IPS-15b (cell line): ENCODE data around the gene SLX9.

Experiments used
- H3K27me3 ChIP-seq: one replicate; pipeline ENCODE4 v1.6.1; 2013; ENCODE audit warnings: low read length; ENCODE audit not compliant: control insufficient read depth, insufficient read depth
- H3K36me3 ChIP-seq: one replicate; pipeline ENCODE4 v1.6.1; 2013; ENCODE audit warnings: low read length; ENCODE audit not compliant: control insufficient read depth, insufficient read depth
- H3K4me1 ChIP-seq: one replicate; pipeline ENCODE4 v1.6.1; 2013; ENCODE audit warnings: mild to moderate bottlenecking, low read length; ENCODE audit not compliant: control insufficient read depth, insufficient read depth
- H3K4me3 ChIP-seq: one replicate; pipeline ENCODE4 v1.5.1; 2013; ENCODE audit warnings: low read depth, low read length
- H3K9ac ChIP-seq: one replicate; pipeline ENCODE4 v1.6.1; 2013; ENCODE audit warnings: low read depth, mild to moderate bottlenecking, low read length
- H3K9me3 ChIP-seq: one replicate; pipeline ENCODE4 v1.6.1; 2013; ENCODE audit warnings: mild to moderate bottlenecking, low read length; ENCODE audit not compliant: control insufficient read depth, insufficient read depth

SLX9 gene

DNA sequence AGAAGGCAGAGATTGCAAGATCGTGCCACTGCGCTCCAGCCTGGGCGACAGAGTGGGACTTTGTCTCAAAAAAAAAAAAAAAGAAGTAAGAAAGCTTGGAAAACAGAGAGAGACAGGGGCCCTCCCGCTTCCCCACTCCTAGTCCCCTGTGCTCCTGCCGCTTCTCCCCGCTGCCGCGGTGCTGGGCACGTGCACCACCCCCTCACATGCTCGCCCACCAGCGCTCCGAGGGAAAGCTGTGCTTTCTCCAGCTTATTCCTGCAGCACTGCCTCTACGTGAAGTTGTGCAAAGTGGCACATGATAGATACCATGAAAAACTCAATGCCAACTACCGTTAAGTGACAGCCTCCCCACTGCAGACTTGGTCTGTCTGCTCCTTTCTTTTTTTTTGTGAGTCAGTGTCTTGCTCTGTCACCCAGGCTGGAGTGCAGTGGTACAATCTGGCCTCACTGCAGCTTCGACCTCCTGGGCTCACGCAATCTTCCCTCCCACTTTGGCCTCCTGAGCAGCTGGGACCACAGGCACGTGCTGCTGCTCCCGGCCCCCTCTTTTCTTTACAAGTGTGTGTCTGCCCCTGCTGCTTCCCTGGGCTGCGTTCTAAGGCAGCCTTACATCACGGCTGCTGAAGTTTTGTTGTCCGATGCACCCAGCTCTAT lies 15.4 kb downstream of the SLX9 start:
- H3K9ac ChIP-seq: no peak overlapping the region
- no peaks in the 10 kb centered on the region for H3K9me3 ChIP-seq
- H3K27me3 ChIP-seq: no peaks in the 10 kb centered on the region
- H3K4me3 ChIP-seq: no peak overlapping the region
- H3K36me3 ChIP-seq: peaks cover 67% of the 10 kb centered on the region
- no peaks in the 10 kb centered on the region for H3K4me1 ChIP-seq

DNA sequence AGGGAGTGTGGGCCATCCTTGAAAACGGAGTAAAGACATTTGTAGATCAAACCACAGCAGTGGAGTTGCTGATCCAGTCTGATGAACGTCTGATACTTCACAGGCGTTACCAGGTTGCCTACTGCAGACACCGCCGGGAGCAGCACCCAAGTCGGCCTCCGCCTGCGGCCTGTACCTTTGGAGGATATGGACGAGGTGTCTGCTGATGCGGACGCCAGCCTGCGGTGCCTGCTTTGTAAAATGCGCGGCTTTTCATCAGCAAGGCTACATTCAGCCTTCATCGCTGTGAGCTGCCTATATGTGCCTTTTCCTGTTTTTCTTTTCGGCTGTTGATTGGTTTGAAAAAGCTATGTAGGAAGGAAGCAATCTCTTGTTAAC lies 16.0 kb downstream of the SLX9 start:
- H3K4me3 ChIP-seq: no peak overlapping the region
- peaks cover 68% of the 10 kb centered on the region for H3K36me3 ChIP-seq
- H3K4me1 ChIP-seq: no peaks in the 10 kb centered on the region
- no peak overlapping the region for H3K9ac ChIP-seq
- H3K27me3 ChIP-seq: no peaks in the 10 kb centered on the region
- H3K9me3 ChIP-seq: no peaks in the 10 kb centered on the region

DNA sequence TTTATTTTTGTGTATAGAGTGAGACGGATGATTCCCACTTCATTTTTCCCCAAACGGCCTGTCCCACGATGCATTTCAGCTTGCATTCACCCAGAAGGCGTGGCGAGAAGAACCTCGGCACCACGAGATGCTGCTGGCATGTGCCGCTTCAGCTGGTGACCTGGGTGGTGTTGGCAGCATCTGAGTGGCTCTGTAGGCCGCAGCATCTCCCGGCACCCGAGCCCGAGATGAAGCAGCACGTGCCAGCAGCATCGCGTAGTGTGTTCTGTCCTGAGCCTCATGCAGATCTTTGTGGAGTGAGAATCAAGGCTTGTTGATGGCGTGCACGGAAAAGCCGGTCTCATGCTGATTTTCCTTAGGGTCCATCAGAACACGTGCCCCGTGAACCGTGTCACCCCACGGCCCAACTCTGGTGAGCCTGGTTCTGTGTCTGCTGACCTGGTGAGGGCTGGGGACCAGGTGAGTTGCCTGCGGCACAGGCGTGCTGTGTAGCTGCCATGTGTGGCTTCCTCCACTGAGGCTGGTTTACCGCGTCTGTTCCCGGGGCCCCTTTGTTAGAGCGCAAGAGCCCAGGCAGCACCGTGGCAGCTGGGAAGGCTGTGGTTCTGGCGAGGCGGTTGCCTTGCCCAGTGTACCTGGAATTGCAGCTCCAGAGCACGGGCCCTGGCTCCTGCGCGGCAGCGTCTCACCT lies 16.7 kb downstream of the SLX9 start:
- peaks cover 66% of the 10 kb centered on the region for H3K36me3 ChIP-seq
- no peak overlapping the region for H3K9ac ChIP-seq

DNA sequence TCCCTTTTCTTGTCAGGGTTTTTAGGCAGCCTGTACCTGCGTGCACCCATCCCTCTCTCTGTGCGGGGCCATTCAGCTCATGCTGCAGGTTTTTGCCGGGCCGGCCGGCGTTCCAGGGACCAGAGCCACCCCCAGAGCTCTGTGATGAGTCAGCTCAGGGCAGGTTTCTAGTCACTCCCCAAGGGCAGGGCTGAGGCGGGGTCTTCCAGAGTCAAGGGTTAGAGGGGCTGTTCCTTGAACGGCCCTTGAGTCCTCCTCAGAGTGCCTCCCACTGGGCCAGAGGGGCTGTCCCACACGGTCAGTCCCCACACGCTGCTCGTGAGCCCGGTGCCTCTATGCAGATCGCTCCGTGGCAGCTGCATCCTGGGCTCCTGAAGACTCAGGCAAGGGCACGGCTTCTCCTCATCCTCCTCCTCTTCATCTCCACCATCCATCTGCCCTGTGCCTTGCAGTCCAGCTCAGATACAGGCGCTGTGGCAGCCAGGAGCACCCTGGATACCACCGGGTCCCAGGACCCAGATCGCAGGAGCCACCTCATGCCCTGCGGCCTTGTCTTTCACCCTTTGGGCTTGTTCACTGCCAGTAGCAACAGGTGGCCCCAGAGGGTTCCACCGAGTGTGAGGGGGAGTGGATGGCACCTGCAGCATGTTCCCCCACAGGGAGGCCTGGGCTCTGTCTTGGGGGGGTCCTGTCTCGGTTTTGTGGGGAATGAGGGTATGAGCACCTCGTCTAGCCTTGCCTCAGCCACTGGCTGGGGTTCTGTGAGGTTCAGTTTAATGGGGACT lies 17.4 kb downstream of the SLX9 start:
- Histone ChIP-seq H3K36me3 (peaks cover 69% of the 10 kb centered on the region), H3K27me3 (no peaks in the 10 kb centered on the region), H3K9me3 (no peaks in the 10 kb centered on the region), H3K9ac (no peak overlapping the region), H3K4me1 (no peaks in the 10 kb centered on the region), H3K4me3 (no peak overlapping the region)

More for the DNA sequence above, 16.7 kb downstream of the SLX9 start:
- Histone ChIP-seq H3K27me3 (no peaks in the 10 kb centered on the region), H3K4me1 (no peaks in the 10 kb centered on the region), H3K4me3 (no peak overlapping the region), H3K9me3 (no peaks in the 10 kb centered on the region)

DNA sequence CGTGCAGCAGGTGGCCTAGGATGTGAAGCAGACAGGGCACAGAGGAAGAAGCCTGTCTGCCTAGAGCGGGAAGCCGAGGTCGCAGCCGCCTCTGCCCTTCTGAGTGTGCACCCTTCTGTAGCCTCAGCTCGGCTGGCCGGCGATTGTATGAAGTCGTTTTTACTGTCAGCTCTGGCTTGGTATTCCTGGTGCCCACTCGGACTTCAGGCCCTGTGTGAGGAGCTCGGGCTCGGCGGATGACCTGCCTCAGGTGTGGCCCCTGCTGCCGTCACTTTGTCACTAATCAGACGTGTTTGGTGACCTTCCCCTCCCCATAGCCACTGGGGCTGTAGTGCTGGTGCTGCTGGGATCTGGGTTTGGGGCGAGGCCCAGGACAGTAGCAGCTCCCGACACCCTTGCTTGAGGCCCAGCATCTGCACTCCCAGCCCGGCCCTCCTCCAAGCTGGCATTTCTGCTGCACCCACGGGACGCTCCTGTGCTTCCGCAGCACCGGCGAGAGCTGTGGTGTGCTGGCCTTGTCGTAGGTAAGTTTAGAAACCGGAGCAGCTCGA lies 18.1 kb downstream of the SLX9 start:
- Histone ChIP-seq H3K4me1 (no peaks in the 10 kb centered on the region), H3K36me3 (peaks cover 69% of the 10 kb centered on the region), H3K9ac (no peak overlapping the region)

DNA sequence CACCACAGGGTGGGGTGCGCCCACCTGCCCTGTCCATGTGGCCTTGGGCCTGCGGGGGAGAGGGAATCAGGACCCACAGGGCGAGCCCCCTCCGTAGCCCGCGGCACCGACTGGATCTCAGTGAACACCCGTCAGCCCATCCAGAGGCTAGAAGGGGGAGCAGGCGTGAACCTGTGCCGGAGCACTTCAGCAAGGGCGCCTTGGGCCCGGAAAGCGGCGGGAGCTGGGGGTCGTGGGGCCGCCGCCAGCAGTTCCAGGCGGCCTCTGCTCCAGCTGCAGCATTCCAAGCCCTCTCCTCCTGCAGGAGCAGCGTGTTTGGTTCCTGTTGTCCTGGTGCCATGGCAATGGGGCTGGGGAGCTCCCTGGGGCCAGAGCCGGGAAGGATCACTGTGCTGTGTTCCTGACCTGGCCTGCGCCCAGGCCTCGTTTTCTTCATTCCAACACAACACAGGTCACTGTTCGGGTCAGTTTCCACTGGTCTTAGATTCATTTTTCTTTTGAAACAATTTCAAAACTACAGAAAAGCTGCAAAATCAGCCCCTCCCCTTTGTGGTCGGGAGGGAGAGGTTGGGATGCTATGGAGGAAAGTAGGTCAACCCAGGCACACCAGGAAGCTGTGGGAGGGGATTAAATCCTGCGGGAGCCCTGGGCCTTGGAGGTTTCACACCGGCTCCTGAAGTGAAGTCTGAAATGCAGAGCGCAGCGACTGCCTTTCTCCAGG lies 18.8 kb downstream of the SLX9 start:
- no peak overlapping the region for H3K4me3 ChIP-seq
- H3K4me1 ChIP-seq: no peaks in the 10 kb centered on the region
- no peaks in the 10 kb centered on the region for H3K9me3 ChIP-seq
- no peak overlapping the region for H3K9ac ChIP-seq
- peaks cover 69% of the 10 kb centered on the region for H3K36me3 ChIP-seq
- no peaks in the 10 kb centered on the region for H3K27me3 ChIP-seq

More for the DNA sequence above, 18.1 kb downstream of the SLX9 start:
- Histone ChIP-seq H3K27me3 (no peaks in the 10 kb centered on the region), H3K9me3 (no peaks in the 10 kb centered on the region), H3K4me3 (no peak overlapping the region)

DNA sequence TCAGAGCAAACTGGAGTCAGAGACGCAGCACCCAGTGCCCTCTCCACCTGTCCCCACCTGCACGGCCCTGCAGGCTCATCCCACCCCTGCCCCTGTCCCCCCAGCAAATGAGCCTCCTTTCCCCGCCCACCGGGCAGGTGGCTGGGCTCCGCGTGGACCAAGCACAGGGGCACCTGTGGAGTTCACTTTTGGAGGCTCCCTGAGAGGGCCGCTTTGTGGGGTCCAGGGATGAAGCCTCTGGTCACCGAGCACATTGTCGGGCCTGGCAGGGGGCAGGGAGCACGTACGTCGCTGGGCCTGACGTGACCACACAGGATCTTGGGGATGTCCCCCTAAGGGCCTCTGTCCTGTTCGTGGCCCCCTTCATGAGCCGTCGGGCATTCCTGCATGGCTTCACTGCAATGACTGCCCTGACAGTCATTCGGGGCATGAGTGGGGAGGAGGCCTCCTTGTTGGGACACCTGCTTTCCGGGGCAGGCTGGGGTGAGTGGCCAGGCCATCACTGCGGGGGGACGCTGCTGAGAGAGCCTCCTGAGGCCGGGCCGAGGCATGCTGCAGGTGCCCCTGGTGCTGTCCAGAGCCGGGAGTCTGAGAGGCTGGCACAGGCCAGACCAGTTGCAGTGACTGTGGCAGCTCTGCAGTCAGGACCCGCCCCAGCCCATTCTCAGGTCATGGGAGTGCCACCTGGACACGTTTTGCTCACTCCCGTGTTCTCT lies 19.7 kb downstream of the SLX9 start:
- Histone ChIP-seq H3K27me3 (no peaks in the 10 kb centered on the region), H3K36me3 (peaks cover 63% of the 10 kb centered on the region), H3K4me1 (no peaks in the 10 kb centered on the region), H3K4me3 (no peak overlapping the region), H3K9ac (no peak overlapping the region), H3K9me3 (no peaks in the 10 kb centered on the region)

DNA sequence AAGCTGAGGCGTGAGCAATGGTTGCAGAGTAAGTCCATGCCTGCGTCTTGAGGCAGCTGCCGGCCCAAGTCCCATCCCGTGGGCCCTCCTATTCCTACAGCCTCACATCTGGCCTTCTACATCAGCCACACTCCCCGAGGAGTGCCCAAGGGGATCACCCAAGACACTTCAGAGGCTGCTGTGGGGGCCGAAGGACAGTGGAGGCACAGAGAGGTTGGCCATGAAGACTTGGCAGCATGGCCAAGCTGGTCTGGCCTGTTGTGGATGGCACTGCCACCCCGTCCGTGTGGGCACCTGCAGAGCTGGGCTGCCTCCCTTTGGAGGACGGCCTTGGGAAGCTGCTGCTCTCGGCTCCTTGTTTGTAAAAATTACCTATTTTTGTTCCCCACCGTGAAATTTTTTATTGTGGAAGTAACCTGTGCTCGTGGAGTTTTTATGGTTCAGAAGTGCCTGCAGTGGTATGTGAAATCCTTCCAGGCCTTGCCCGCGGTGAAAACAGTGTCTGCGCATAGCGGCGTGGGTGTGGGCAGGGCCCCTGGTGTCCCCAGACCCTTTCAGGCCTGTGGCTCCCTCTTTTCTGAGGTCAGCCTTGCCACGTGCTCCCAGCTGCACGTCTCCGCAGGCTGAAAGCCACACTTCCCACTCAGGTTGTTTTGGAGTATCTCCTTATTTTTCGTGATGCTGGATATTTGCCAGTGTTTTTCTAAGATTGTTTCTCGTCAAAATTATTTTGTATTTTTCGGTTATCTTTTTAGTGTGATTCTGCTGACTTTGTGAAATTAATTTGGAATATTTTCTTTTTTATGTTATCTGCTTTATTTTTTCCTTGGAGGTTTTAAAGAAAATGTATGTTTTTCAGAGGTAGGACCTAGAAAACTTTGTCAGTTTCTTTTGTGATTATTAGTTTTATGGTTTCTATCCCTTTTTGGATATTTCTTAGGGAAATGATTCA lies 20.6 kb downstream of the SLX9 start:
- no peak overlapping the region for H3K4me3 ChIP-seq
- no peak overlapping the region for H3K9ac ChIP-seq
- no peaks in the 10 kb centered on the region for H3K4me1 ChIP-seq
- H3K36me3 ChIP-seq: peaks cover 66% of the 10 kb centered on the region
- H3K27me3 ChIP-seq: no peaks in the 10 kb centered on the region
- H3K9me3 ChIP-seq: no peaks in the 10 kb centered on the region

DNA sequence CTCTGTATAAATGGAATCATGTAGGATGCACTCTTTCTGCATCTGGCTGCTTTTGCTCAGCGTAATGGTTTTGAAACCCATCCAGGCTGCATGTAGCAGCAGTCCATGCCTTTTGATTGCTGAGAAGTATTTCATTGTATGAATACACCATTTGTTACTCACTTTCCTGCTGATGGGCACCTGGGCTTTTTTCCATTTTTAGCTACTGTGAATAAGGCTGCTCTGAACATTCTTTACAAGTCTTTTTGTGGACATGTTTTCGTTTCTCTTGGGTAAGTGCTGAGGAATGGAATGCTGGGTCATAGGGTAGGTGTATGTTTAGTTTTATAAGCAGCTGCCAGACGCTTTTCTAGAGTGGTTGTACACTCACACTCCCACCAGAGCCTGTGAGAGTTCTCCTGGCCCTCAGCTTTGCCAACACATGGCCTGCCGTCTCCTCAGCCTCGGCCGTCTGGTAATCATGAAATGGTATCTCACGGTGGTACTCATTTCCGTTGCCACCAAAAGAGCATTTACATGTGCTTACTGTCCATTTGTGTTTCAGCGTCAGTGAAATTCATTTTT lies 22.7 kb downstream of the SLX9 start:
- no peaks in the 10 kb centered on the region for H3K9me3 ChIP-seq
- no peaks in the 10 kb centered on the region for H3K27me3 ChIP-seq
- H3K9ac ChIP-seq: no peak overlapping the region
- no peaks in the 10 kb centered on the region for H3K4me1 ChIP-seq
- no peak overlapping the region for H3K4me3 ChIP-seq
- peaks cover 61% of the 10 kb centered on the region for H3K36me3 ChIP-seq

DNA sequence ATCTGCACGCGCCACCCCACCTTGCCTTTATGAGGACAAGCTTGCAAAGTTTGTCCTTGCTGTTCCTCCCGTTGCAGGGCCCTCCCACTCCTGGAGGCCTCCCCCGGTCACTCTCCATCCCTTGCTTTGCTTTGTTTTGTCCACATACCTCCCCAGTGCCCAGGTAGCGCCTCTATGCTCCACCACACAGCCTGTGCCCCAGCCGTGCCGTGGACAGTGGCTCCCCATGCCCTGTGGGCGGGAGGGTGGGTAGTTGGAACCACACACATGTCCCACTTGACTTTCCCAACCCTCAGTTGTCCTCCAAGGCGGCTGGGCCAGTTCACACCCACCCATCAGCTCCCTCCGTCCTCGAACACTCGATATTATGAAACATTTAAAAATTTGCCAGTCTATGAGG lies 24.6 kb downstream of the SLX9 start:
- Histone ChIP-seq H3K4me1 (no peaks in the 10 kb centered on the region), H3K27me3 (no peaks in the 10 kb centered on the region), H3K4me3 (no peak overlapping the region), H3K36me3 (peaks cover 57% of the 10 kb centered on the region), H3K9ac (no peak overlapping the region), H3K9me3 (no peaks in the 10 kb centered on the region)
